GM04504 (cell line): ENCODE measurements around the gene TBC1D22A.
"Not testable (repeated sequence)": the region's sequence is repeated elsewhere in the genome, so short reads cannot be mapped to it uniquely, and the experiment has no call there.

ENCODE experiments used
- DNase-seq: peaks from one replicate; pipeline ENCODE4 v3.0.0-alpha.2; 2012; ENCODE audit warnings: low read depth

TBC1D22A gene

GRCh38 chr22:47157486-47158270 lies 395.2 kb downstream of the TBC1D22A start:
- no peak for DNase-seq

- no peak for DNase-seq
Measured at GRCh38 chr22:47158457-47158856, 396.0 kb downstream of the TBC1D22A start.

GRCh38 chr22:47159592-47159991 lies 397.1 kb downstream of the TBC1D22A start:
- no peak for DNase-seq

- DNase-seq, result no peak
Measured at GRCh38 chr22:47160141-47160541, 397.7 kb downstream of the TBC1D22A start.

- DNase-seq, result no peak
Measured at GRCh38 chr22:47160781-47161520, 398.5 kb downstream of the TBC1D22A start.

GRCh38 chr22:47161631-47162030 lies 399.2 kb downstream of the TBC1D22A start:
- peak; percentile 5 for DNase-seq

GRCh38 chr22:47162865-47163264 lies 400.4 kb downstream of the TBC1D22A start:
- no peak for DNase-seq

GRCh38 chr22:47163481-47163855 lies 401.0 kb downstream of the TBC1D22A start:
- DNase-seq, result no peak

GRCh38 chr22:47163856-47164513 lies 401.5 kb downstream of the TBC1D22A start:
- DNase-seq, result no peak

GRCh38 chr22:47164514-47165337 lies 402.3 kb downstream of the TBC1D22A start:
- DNase-seq, result no peak

GRCh38 chr22:47165338-47166032 lies 403.0 kb downstream of the TBC1D22A start:
- no peak for DNase-seq

- DNase-seq, result no peak
Measured at GRCh38 chr22:47166033-47166404, 403.6 kb downstream of the TBC1D22A start.

- DNase-seq, result no peak
Measured at GRCh38 chr22:47166446-47167016, 404.1 kb downstream of the TBC1D22A start.

GRCh38 chr22:47167056-47167455 lies 404.6 kb downstream of the TBC1D22A start:
- DNase-seq, result no peak

GRCh38 chr22:47167921-47168320 lies 405.5 kb downstream of the TBC1D22A start:
- DNase-seq, result not testable (repeated sequence)

- no peak for DNase-seq
Measured at GRCh38 chr22:47168441-47168840, 406.0 kb downstream of the TBC1D22A start.

GRCh38 chr22:47168900-47169800 lies 406.7 kb downstream of the TBC1D22A start:
- no peak for DNase-seq

- DNase-seq, result no peak
Measured at GRCh38 chr22:47169801-47170140, 407.3 kb downstream of the TBC1D22A start.

GRCh38 chr22:47170511-47171440 lies 408.3 kb downstream of the TBC1D22A start:
- not testable (repeated sequence) for DNase-seq
